ENCODE measurements around the gene DPP6.

The DPP6 gene

GRCh38 chr7:154795014-154795413, 742.8 kb downstream of the DPP6 start:
- H3K4me3 ChIP-seq (ENCODE audit: low read depth, low read length): no peak overlapping the region
- TF ChIP-seq POLR2A (IDR thresholded peaks at IDR 0.05; ENCODE audit: extremely low read depth, insufficient read length): no peak
- TF ChIP-seq MAX (IDR thresholded peaks at IDR 0.05; ENCODE audit: low read depth, low read length): no peak
- no peak for TF ChIP-seq MYC (IDR thresholded peaks at IDR 0.05; ENCODE audit: low read depth, low read length)
- no peak for TF ChIP-seq CTCF (IDR thresholded peaks at IDR 0.05; ENCODE audit: low read depth, low read length)
- peak; percentile 15 for DNase-seq (ENCODE audit: low read depth)

GRCh38 chr7:154795437-154795836, 743.2 kb downstream of the DPP6 start:
- no peak for TF ChIP-seq MYC (IDR thresholded peaks at IDR 0.05; ENCODE audit: low read depth, low read length)
- TF ChIP-seq POLR2A (IDR thresholded peaks at IDR 0.05; ENCODE audit: extremely low read depth, insufficient read length): no peak
- no peak for TF ChIP-seq CTCF (IDR thresholded peaks at IDR 0.05; ENCODE audit: low read depth, low read length)
- no peak for TF ChIP-seq MAX (IDR thresholded peaks at IDR 0.05; ENCODE audit: low read depth, low read length)
- DNase-seq (ENCODE audit: low read depth): no peak

GRCh38 chr7:154804449-154804848, 752.3 kb downstream of the DPP6 start:
- no peak for DNase-seq (ENCODE audit: low read depth)
- no peak overlapping the region for H3K4me3 ChIP-seq (ENCODE audit: low read depth, low read length)
- no peak for TF ChIP-seq CTCF (IDR thresholded peaks at IDR 0.05; ENCODE audit: low read depth, low read length)
- TF ChIP-seq MAX (IDR thresholded peaks at IDR 0.05; ENCODE audit: low read depth, low read length): no peak
- TF ChIP-seq POLR2A (IDR thresholded peaks at IDR 0.05; ENCODE audit: extremely low read depth, insufficient read length): no peak
- TF ChIP-seq MYC (IDR thresholded peaks at IDR 0.05; ENCODE audit: low read depth, low read length): no peak

More at GRCh38 chr7:154795437-154795836, 743.2 kb downstream of the DPP6 start:
- H3K4me3 ChIP-seq (ENCODE audit: low read depth, low read length): no peak overlapping the region

GRCh38 chr7:154812027-154812426, 759.8 kb downstream of the DPP6 start:
- TF ChIP-seq POLR2A (IDR thresholded peaks at IDR 0.05; ENCODE audit: extremely low read depth, insufficient read length) (no peak), MYC (IDR thresholded peaks at IDR 0.05; ENCODE audit: low read depth, low read length) (no peak), MAX (IDR thresholded peaks at IDR 0.05; ENCODE audit: low read depth, low read length) (no peak)
- no peak overlapping the region for H3K4me3 ChIP-seq (ENCODE audit: low read depth, low read length)
- no peak for DNase-seq (ENCODE audit: low read depth)

GRCh38 chr7:154817224-154817896, 765.2 kb downstream of the DPP6 start:
- TF ChIP-seq CTCF (IDR thresholded peaks at IDR 0.05; ENCODE audit: low read depth, low read length) (no peak), MYC (IDR thresholded peaks at IDR 0.05; ENCODE audit: low read depth, low read length) (no peak), MAX (IDR thresholded peaks at IDR 0.05; ENCODE audit: low read depth, low read length) (no peak), POLR2A (IDR thresholded peaks at IDR 0.05; ENCODE audit: extremely low read depth, insufficient read length) (no peak)
- H3K4me3 ChIP-seq (ENCODE audit: low read depth, low read length): no peak overlapping the region
- DNase-seq (ENCODE audit: low read depth): peak; percentile 18

GRCh38 chr7:154827007-154827406, 774.8 kb downstream of the DPP6 start:
- TF ChIP-seq MAX (IDR thresholded peaks at IDR 0.05; ENCODE audit: low read depth, low read length) (no peak), MYC (IDR thresholded peaks at IDR 0.05; ENCODE audit: low read depth, low read length) (no peak), POLR2A (IDR thresholded peaks at IDR 0.05; ENCODE audit: extremely low read depth, insufficient read length) (no peak), CTCF (IDR thresholded peaks at IDR 0.05; ENCODE audit: low read depth, low read length) (no peak)
- H3K4me3 ChIP-seq (ENCODE audit: low read depth, low read length): no peak overlapping the region
- no peak for DNase-seq (ENCODE audit: low read depth)
